SW 1271 (cell line): ENCODE measurements around the gene RAB26.

Experiments
- DNase-seq, 2 experiments: peaks; one replicate each; lab custom pipeline; 2025; lab: John Stamatoyannopoulos, UW

RAB26 gene

DNA sequence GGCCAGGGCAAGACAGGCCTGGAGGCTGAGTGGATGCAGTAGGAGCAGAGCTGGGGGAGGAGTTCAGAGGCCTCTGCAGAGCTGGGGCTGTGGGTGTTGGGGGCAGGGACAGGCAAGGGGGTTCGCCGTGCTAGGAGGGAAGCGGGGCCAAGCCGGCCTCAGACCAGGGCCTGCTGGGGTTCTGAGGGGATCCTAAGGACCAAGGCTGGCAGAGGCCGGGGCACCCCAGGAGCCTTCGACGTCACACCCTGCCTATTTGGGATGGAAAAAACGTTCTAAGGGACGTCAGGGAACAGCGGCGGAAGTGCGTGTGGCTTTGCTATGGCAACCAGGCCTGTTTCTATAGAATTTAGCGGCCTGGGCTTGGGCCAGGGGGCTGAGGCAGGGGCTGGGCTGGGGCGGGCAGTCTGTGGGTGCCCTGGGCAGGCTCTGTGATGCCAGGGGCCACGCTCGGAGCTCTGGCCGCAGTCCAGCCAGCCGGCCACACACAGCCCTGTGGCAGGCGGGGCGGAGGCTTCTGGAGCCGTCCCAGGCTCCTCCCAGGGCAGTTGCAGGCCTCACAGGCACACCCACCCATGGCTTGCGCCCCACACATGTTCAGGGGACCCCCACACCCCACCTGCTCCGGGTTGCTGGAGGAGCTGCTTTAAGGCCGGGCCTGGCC is 10.9 kb downstream of the RAB26 start:
- DNase-seq: no peak

DNA sequence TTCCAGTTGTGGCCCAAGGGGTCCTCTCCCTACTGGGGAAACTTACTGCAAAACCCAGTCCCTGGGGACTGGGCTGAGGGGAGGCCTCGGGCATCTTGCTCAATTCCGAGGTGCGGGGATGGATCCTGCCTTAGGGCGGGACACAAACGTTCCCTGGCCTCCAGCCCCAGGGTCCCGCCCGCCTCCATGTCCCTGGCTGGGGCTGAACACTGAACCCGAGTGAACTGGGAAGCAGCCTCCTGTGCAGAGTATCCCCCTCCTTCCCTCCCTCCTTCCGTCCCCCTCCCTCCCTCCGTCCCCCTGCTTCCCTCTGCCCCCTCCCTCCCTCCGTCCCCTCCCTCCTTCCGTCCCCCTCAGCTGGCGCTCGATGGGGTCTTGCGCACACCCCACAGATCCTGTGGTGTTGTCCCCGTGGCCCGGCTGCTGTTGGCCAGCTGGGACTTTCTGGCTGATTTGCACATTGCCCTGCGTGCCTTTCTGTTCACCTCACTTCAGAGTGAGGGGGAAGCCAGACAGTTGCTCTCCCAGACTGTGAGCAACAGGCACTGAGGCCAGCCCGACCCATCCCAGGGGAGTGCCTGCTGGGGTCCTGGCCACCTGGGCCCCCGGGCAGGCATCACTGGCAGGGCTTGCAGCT is 12.6 kb downstream of the RAB26 start:
- no peak for DNase-seq

DNA sequence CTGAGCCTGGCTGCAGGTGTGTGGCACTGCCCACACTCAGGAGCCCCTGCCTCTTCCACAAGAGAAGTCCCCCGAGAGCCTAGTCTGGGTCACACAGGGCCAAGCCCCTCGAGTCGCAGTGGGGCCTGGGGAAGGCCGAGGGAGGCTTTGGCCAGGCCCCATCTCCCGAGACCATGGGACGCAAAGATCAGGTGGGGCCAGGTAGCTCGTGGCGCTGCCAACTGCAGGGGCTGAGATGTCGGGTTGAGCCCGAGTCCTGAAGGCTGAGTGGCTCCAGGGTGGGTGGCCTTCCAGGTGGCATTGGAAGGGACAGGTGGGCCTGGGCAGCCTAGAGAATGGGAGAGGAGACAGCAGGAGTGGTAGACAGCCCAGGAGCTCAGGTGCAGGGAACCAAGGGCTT is 13.5 kb downstream of the RAB26 start:
- no peak for DNase-seq

DNA sequence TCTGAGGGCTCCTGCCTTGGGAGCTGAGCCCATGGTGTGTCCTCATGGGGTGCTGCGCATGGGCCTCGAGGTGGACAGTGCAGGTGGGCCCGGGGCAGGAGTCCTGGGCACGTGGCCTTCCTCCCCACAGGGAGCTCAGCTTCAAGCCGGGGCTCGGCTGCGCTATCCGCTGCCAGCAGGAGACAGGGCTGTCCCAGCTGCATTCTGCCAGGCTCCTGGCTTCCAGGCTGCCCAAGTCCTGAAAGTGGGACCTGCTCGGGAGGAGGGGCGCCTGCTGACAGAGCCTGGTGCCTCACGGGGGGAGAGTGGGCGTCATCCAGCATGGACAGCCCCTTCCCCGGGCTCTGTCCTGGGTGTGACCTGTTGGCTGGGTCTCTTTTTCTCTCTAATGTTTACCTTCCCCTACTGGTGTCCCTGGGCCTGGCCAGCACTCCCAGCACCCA is 14.3 kb downstream of the RAB26 start:
- DNase-seq: no peak

DNA sequence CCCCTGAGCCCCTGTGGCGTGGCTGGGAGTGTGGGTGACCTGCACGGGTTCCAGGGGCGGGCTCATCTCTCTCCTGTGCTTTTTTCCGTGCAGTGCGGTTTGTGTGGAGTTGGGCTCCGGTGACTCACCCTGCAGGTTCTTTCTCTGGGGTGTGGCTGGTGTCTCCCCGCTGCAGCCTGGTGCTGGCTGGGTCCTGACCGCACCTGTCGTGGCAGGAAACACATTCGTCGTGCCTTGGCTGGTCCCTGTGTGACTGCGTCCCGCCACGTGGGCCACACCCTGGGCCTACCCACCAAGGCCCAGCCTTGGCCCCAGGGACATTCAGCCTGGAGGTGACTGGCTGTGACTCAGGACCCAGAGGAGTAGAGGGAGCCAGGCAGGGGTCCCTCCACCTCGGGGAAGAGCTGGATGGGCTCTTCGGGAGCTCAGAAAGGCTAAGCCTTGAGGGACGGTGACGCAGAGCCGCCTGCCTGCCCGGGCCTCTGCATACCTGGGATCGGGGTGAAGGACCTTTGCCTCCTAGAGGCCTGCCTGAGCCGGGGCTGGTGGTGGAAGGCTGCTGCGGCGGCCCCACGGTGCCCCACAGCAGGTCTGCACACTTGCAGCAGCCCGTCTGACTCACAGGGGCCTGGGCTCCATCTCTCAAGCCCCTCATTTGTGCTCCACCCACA is 14.9 kb downstream of the RAB26 start:
- DNase-seq: no peak

DNA sequence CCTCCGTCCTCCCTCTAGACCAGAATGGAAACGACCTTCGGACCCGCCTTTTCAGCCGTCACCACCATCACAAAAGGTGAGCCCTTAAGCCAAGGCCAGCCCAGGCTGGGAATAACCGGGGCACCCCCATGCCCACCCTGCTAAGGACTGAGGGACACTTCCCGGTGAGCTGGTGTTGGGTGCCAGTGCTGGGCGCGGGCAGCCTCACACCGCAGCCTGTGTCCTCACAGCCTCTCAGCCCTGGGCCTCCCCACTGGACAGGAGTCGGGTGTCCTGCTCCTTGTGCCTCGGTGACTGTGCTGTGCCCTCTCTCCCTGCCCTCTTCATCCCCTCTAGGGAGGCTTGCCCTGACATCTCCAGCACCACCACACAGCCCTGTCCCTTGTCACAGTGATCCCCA is 17.4 kb downstream of the RAB26 start:
- no peak for DNase-seq

DNA sequence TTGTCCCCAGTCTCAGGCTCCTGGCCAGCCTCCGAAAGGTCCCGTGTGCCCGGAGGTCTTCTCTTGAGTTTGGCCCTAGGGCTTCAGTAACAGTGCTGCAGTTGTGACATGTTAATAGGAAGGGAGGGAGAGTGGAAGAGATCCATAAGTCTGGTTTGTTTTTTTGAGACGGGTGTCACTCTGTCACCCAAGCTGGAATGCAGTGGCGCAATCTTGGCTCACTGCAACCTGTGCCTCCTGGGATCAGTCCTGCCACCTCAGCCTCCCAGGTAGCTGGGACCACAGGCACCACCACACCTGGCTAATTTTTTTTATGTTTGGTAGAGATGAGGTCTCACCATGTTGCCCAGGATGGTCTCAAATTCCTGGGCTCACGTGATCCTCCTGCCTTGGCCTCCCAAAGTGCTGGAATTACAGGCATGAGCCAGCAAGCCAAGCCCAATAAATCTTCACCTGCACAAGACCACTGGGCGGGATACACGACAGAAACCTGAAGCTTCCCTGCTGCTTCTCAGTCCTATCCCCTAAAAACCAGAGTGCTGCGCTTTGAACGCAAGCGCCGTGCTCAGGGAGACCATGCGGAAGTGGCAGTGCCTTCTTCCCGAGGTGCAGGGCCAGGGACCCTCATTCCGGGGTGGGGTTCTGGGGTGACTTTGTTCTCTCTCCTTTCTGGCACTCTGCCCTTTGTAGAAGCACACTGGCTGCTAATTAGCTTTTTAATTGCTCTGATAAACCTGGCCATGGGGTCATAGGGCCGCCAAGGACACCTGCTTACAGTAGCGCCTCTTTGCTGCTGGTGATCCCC is 18.0 kb downstream of the RAB26 start:
- no peak for DNase-seq

DNA sequence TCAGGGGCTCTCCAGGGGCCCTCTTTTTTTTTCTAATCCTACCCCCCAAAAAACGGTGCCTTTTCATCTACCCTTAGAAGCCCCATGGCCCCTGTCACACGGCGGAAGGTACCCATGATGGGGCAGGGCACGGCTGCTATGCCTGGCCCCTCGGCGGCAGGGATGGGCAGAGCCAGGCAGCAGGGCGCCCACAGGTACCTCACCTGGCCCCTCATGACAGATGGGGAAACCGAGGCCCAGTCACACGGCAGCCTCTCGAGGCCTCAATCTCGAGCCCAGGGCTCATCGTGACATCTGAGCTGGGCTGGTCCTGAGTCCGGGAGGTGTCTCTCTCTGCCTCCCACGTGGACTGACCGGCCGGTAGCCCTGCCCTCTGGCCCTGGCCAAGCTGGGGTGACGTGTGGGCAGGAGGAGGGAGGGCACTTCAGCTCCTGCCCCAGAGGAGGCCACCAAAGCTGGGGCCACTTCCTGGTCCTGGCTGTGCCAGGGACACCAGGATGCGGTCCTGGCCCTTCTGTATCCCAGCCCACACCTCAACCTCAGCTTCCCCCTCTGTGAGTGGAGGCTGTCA is 18.7 kb downstream of the RAB26 start:
- DNase-seq: no peak

DNA sequence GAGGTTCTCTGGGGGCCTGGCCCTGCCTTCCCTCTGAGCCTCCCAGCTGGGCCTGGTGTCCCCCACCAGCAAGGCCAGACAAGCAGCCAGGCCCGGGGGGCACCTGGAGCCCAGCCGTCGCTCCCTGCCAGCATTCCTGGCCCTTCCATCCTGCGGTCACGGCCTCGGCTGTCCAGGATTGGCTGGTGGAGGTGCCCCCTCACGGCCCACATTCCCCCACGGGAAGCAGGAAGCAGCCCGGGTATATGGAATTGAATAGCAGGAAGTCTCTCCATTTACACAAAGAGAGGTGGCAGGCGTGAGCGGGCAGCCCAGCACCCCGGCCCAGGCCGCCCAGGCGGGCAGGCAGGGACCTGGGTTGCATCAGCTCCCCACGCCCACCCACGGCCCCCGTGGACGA is 21.7 kb downstream of the RAB26 start:
- no peak for DNase-seq

DNA sequence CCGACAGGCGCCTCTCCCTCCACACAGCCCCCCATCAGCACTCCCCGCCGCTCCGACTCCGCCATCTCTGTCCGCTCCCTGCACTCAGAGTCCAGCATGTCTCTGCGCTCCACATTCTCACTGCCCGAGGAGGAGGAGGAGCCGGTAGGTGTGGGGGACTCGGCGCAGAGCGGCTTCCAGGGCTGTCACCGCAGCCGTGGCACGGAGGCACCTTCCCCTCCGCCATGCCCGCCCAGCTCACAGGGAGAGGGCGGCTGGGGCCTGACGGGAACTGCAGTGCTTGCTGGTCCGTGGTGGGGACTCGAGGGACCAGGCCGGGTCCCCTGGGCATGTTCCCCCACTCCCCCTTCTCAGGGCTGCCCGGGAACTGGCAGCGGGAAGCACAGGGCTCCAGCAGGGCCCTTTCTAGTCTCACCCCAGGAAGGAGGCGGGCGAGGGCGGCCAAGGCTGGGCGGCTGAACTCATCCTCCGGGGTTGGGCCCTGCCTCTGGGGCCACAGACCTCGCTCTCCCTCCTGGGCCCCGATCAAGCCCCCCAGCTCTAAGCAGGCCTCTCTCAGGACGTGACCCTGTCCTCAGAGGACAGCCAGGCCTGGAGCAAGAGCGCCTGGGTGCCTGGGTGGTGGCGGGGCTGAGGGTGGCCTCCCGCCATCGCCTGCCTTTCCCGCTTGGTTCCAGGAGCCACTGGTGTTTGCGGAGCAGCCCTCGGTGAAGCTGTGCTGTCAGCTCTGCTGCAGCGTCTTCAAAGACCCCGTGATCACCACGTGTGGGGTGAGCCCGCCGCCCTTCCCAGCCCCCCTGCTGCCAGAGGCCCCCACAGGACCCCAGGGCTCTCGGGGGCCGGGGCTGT is 22.4 kb downstream of the RAB26 start:
- no peak for DNase-seq

DNA sequence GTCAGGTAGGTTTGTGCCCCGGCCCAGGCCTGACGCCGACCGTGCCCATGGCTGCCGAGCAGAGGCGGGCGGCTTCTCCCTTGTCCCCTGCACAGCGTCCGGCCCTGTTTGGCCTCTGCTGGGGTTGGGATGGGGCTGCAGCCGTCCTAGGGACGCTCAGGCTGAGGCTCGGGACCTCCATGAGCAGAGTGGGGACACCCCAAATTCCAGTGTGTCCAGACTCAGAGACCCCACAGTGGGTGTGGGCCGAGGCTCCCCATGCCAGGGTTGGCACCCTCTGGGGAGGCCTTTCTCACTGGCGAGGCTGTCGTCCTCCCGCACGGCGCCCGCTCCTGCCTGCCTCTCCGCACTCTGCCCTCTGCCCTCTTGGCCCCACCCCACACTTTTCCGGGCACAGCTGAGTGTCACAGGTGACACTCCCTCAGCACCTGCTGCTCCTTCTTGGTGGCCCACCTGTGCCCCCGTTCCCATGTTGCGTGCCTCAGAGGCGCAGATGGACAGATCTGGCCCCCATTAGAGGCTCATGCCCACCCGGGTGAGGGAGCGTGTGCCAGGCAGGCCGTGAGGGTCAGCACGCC is 23.3 kb downstream of the RAB26 start:
- no peak for DNase-seq

DNA sequence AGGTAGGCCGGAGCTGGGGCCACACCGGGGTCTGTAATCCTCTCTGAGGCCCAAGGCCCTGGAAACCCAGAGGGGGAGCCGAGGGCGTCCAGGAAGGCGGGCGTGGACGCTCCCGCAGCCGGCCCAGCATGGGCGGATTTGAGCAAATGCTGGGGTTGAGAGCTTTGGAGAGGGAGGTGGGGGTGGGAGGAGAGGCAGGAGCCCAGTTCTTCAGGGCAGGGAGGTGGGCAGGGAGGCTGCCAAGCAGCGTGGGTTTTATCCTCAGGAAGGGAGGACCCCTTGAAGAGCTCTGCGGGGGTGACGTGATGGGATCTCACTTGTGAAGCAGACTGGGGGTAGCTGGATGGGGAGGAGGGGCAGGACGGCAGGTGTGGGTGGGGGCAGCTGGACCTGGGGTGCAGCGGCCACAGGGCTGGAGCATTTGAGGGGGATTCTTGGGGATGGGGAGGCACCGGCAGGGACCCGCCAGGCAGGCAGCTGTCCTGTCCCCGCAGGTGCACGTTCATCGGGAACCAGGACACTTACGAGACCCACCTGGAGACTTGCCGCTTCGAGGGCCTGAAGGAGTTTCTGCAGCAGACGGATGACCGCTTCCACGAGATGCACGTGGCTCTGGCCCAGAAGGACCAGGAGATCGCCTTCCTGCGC is 24.4 kb downstream of the RAB26 start:
- no peak for DNase-seq

DNA sequence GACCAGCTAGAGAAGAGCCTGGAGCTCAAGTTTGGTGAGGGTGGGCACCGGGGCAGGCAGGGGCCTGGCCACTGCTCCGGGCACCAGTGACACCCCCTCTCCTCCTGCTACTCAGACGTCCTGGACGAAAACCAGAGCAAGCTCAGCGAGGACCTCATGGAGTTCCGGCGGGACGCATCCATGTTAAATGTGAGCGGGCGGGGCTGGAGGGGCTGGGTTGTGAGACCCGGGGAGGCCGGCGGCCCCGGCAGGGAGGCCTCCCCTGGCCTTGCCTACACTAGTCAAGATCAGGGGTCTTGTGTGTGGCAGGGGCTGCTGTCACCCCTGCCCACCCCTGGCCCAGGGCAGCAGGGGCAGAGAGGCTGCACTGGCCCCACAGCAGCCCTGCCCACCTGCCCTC is 24.9 kb downstream of the RAB26 start:
- no peak for DNase-seq

DNA sequence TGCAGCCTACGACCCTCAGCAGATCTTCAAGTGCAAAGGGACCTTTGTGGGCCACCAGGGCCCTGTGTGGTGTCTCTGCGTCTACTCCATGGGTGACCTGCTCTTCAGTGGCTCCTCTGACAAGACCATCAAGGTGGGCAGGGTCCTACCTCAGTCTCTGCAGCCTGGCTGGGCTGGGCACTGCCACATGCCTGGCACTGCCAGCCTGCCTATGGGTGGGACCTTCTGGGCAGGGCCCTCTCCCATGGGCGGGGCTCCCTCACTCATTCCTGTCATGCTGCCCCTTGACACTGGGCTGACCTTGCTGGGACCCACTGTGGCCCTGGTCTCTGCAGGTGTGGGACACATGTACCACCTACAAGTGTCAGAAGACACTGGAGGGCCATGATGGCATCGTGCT is 25.5 kb downstream of the RAB26 start:
- DNase-seq: no peak

DNA sequence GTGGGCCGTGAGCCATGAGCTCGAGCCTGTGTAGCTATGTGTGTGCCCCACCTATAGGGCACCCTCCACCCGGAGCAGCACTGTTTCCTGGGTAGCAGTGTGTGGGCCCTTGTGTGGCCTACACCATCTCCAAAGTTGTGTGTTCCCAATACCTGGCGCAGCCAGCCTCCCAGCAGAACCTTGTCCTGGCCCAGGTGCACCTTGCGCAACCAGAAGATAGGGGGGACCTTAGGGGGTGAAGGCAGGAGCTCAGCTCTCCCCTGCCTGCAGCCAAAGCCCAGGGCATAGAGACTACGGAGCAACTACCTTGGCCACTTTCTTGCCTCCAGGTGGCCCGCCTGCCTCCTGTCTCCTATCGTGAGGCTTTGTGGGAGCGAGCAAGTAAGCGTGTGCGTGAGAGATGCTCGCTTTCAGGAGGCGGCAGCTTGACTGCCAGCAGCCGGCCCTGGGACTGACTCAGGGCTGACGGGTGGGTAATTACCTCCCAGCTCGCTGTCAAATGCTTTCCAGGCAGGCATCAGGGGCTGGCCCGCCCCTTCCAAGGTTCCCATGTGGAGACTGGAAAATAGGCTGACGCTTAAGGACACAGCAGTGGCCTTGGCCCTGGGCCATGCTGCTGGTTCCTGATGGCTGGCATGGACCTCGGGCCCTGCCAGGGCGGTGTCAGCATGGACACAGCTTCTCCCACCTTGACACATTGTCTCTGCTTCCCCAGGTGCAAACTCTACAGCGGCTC is 26.1 kb downstream of the RAB26 start:
- DNase-seq: no peak

DNA sequence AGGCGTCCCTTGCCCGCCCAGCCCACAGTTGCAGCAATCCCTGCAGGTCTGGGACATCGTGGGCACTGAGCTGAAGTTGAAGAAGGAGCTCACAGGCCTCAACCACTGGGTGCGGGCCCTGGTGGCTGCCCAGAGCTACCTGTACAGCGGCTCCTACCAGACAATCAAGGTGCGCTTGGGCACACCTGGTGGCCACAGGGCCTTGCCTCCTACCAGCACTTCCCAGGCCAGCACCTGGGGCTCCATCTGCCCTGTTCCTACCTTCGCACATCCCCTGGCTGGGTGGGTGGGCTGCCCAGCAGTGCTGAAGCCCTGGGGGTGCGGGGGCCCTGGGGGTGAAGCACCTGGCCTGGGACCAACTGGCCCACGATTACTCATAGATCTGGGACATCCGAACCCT is 27.0 kb downstream of the RAB26 start:
- DNase-seq: no peak

DNA sequence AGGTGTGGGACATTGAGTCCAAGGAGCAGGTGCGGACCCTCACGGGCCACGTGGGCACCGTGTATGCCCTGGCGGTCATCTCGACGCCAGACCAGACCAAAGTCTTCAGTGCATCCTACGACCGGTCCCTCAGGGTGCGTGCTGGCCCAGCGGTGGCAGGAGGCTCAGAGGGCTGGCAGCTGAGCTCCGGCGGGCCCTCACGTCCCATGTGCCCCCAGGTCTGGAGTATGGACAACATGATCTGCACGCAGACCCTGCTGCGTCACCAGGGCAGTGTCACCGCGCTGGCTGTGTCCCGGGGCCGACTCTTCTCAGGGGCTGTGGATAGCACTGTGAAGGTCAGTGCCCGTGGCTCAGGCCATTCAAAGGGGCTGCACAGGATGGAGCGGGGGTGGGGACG is 27.6 kb downstream of the RAB26 start:
- DNase-seq: no peak

DNA sequence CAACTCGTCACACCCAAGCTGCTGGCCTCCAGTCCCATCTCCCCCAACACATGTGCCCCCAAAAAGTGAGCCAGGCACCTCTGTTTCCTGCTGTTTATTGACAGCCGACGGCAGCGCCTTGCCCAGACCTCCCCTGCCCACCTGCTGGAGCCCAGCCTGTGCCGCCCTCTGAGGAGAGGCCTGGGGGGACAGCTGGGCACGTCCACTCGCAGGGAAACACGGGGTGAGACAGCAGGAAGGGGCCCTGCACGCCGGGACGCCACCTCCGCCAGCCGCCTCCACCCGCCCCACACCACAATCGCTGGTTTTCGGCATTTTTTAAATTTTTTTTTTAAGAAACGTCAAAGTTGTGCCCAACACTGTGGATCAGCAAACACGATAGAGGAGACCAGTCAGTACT is 28.7 kb downstream of the RAB26 start:
- no peak for DNase-seq

DNA sequence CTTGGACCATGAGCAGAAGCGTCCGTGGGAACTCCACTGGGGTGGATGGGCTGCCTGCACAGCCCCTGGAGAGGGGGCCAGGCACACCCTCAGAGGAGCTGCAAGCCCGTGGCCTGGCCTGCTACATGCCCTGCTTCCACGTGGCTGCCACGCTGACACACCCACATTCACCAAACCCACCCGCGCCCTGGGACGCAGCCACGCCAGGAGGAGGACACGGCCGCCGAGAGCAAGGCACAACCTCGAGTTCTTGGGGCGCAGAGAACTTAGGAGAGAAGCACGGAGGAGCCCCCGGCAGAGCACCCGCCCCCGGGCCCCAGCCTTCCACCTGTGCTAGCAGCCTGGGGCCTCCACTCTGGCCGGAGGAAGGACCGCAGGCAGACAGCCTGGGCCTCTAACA is 29.1 kb downstream of the RAB26 start:
- no peak for DNase-seq
